GM23338 (cell line): Measurements from ENCODE around the gene SEC23IP. TPM values are rescaled to one million over a fixed set of nuclear protein-coding genes. Genes with fewer than 3 reads are reported as not detected.

Experiments used
- ATAC-seq: fragments of 200-7000 bp; cut with Tn5 transposase; 3 replicates; pipeline ENCODE4 v1.9.1; 2020
- DNase-seq: peaks from one replicate; pipeline ENCODE4 v3.0.0-alpha.2; 2015; ENCODE audit warnings: low spot score
- H2AFZ ChIP-seq: fragments of 200-600 bp; sonication (generic); 2 replicates; pipeline ENCODE4 v1.8.0; 2016; ENCODE audit warnings: antibody characterized with exemption, mild to moderate bottlenecking, moderate library complexity
- H3F3A ChIP-seq: fragments of 200-600 bp; sonication (generic); replicated peaks from 2 replicates; pipeline ENCODE4 v1.8.0; 2017; ENCODE audit warnings: antibody characterized with exemption, mixed run types, low read depth
- H3K27ac ChIP-seq: fragments of 200-600 bp; sonication (generic); 2 replicates; pipeline ENCODE4 v1.6.1; 2016; ENCODE audit warnings: low read depth
- H3K27me3 ChIP-seq: fragments of 200-600 bp; sonication (generic); 2 replicates; pipeline ENCODE4 v1.8.0; 2016; ENCODE audit warnings: mild to moderate bottlenecking, mixed run types, moderate library complexity; ENCODE audit not compliant: insufficient read depth
- H3K36me3 ChIP-seq: fragments of 200-600 bp; sonication (generic); 2 replicates; pipeline ENCODE4 v1.8.0; 2016; ENCODE audit warnings: mild to moderate bottlenecking; ENCODE audit not compliant: insufficient read depth
- H3K4me1 ChIP-seq: fragments of 200-600 bp; sonication (generic); 2 replicates; pipeline ENCODE4 v1.8.0; 2016; ENCODE audit warnings: mild to moderate bottlenecking, moderate library complexity; ENCODE audit not compliant: insufficient read depth
- H3K4me2 ChIP-seq: fragments of 200-600 bp; sonication (generic); 2 replicates; pipeline ENCODE4 v1.7.1; 2017; ENCODE audit warnings: mixed run types
- H3K4me3 ChIP-seq: fragments of 200-600 bp; sonication (generic); 2 replicates; pipeline ENCODE4 v1.6.1; 2016; ENCODE audit warnings: mixed run types
- H3K79me2 ChIP-seq: fragments of 200-600 bp; sonication (generic); replicated peaks from 2 replicates; pipeline ENCODE4 v1.8.0; 2017; ENCODE audit warnings: mild to moderate bottlenecking; ENCODE audit not compliant: insufficient read depth
- H3K9me2 ChIP-seq: fragments of 200-600 bp; sonication (generic); 2 replicates; pipeline ENCODE4 v1.8.0; 2017; ENCODE audit not compliant: insufficient read depth
- H4K20me1 ChIP-seq: fragments of 200-600 bp; sonication (generic); replicated peaks from 2 replicates; pipeline ENCODE4 v1.8.0; 2017; ENCODE audit warnings: mild to moderate bottlenecking; ENCODE audit not compliant: insufficient read depth
- H3K27ac Mint-ChIP-seq: 2 replicates; pipeline ENCODE4 v1.8.0; 2020; ENCODE audit warnings: inconsistent platforms, mild to moderate bottlenecking, moderate library complexity, mixed read lengths
- H3K27me3 Mint-ChIP-seq: 3 replicates; pipeline ENCODE4 v1.8.0; 2022; ENCODE audit warnings: low read depth, mild to moderate bottlenecking, moderate library complexity, mixed read lengths, inconsistent platforms; ENCODE audit not compliant: insufficient read depth, poor library complexity
- H3K36me3 Mint-ChIP-seq: 3 replicates; pipeline ENCODE4 v1.8.0; 2021; ENCODE audit warnings: low read depth, mild to moderate bottlenecking, inconsistent platforms, moderate library complexity, mixed read lengths
- H3K4me1 Mint-ChIP-seq: 3 replicates; pipeline ENCODE4 v1.8.0; 2020; ENCODE audit warnings: mild to moderate bottlenecking, inconsistent platforms, mixed read lengths
- H3K4me3 Mint-ChIP-seq: 3 replicates; pipeline ENCODE4 v1.8.0; 2021; ENCODE audit warnings: moderate library complexity, mild to moderate bottlenecking, inconsistent platforms, mixed read lengths
- H3K9me3 Mint-ChIP-seq: 3 replicates; pipeline ENCODE4 v1.8.0; 2020; ENCODE audit warnings: moderate library complexity, mild to moderate bottlenecking, inconsistent platforms, mixed read lengths
- CREB1 ChIP-seq: fragments of 250-450 bp; sonication (Bioruptor Pico); IDR thresholded peaks from 2 replicates; pipeline ENCODE4 v1.5.0; 2020; ENCODE audit warnings: low read depth, mild to moderate bottlenecking, moderate library complexity
- CTCF ChIP-seq, 2 experiments: fragments of 200-600 bp in 1 of 2; sonication (generic) in 1 of 2; conservative IDR thresholded peaks; 2 replicates each; pipeline versions ENCODE4 v1.5.1 to v1.6.1; 2016 to 2017; ENCODE audit warnings: antibody characterized with exemption in 2 of 2, low read depth in 2 of 2, mild to moderate bottlenecking in 2 of 2, moderate library complexity in 1 of 2
- EZH2 ChIP-seq: fragments of 200-600 bp; sonication (generic); IDR thresholded peaks from one replicate; pipeline ENCODE4 v1.8.0; 2017; ENCODE audit warnings: antibody characterized with exemption, mild to moderate bottlenecking, low read depth; ENCODE audit not compliant: unreplicated experiment
- EZH2phosphoT487 ChIP-seq: fragments of 200-600 bp; sonication (generic); IDR thresholded peaks from one replicate; pipeline ENCODE4 v1.8.1; 2018; ENCODE audit warnings: antibody characterized with exemption; ENCODE audit not compliant: unreplicated experiment
- JUNB ChIP-seq: IDR thresholded peaks from one replicate; pipeline ENCODE4 v1.6.1; 2016; ENCODE audit warnings: antibody characterized with exemption; ENCODE audit not compliant: unreplicated experiment
- NANOG ChIP-seq: IDR thresholded peaks from 2 replicates; pipeline ENCODE4 v1.6.1; 2016; ENCODE audit warnings: antibody characterized with exemption, borderline replicate concordance
- POLR2AphosphoS5 ChIP-seq: IDR thresholded peaks from 2 replicates; pipeline ENCODE4 v1.6.1; 2016; ENCODE audit warnings: antibody characterized with exemption, low read depth
- STAT1 ChIP-seq: IDR thresholded peaks from one replicate; pipeline ENCODE4 v1.6.1; 2016; ENCODE audit warnings: antibody characterized with exemption; ENCODE audit not compliant: unreplicated experiment
- ZNF114 ChIP-seq: fragments of 250-450 bp; sonication (Bioruptor Pico); IDR thresholded peaks from 2 replicates; pipeline ENCODE4 v1.5.0; 2020; ENCODE audit warnings: mild to moderate bottlenecking, moderate library complexity
- ZNF331 ChIP-seq: fragments of 250-450 bp; sonication (Bioruptor Pico); IDR thresholded peaks from 2 replicates; pipeline ENCODE4 v1.5.0; 2020; ENCODE audit warnings: low read depth, mild to moderate bottlenecking, moderate library complexity
- ZNF462 ChIP-seq: fragments of 250-450 bp; sonication (Bioruptor Pico); IDR thresholded peaks from 2 replicates; pipeline ENCODE4 v1.5.0; 2020; ENCODE audit warnings: mild to moderate bottlenecking, moderate library complexity
- polyA plus RNA-seq: library from polyadenylated mRNA; unstranded; fragments of >200 nt; fragmentation: Nextera tagmentation; extraction: Ambion mirVana; gene quantifications from 2 replicates; pipeline ENCODE4 v1.2.1, GENCODE V29; 2016
- total RNA-seq: library from RNA; depleted of rRNA; stranded (reverse); fragments of >200 nt; shearing (Covaris generic); gene quantifications from 2 replicates; pipeline ENCODE4 v1.2.3, GENCODE V29; 2014
- TF ChIP-seq, protein P1 (sequence below): IDR thresholded peaks from 2 replicates; pipeline ENCODE4 v1.6.1; 2016; ENCODE audit warnings: antibody characterized with exemption
- TF ChIP-seq, protein P2 (sequence below): IDR thresholded peaks from one replicate; pipeline ENCODE4 v1.6.1; 2018; ENCODE audit warnings: antibody characterized with exemption; ENCODE audit not compliant: unreplicated experiment

SEC23IP gene
- total and polyA plus RNA-seq, 2 experiments from 2014 or later: 35.2 to 35.6 TPM

- Mint-ChIP-seq H3K9me3 (peaks cover 16% of the 10 kb centered on the region), H3K27me3 (peaks cover 4% of the 10 kb centered on the region), H3K36me3 (no peaks in the 10 kb centered on the region), H3K4me3 (no peak overlapping the region), H3K27ac (no peak overlapping the region), H3K4me1 (no peaks in the 10 kb centered on the region)
- ATAC-seq: no peak
- Histone ChIP-seq H3K4me1 (no peaks in the 10 kb centered on the region), H3K79me2 (no peaks in the 10 kb centered on the region), H3K4me2 (no peak overlapping the region), H3K36me3 (no peaks in the 10 kb centered on the region; the same call in 1 of the 2 replicates), H2AFZ (no peak overlapping the region), H3K27ac (no peak overlapping the region), H3K27me3 (no peaks in the 10 kb centered on the region), H4K20me1 (no peaks in the 10 kb centered on the region), H3F3A (no peaks in the 10 kb centered on the region), H3K4me3 (no peak overlapping the region), H3K9me2 (no peaks in the 10 kb centered on the region)
- no peak for TF ChIP-seq NANOG
- no peak for TF ChIP-seq ZNF114 (CRISPR knock-in tag)
- TF ChIP-seq EZH2phosphoT487: no peak
- no peak for TF ChIP-seq POLR2AphosphoS5
- no peak for TF ChIP-seq CTCF (conservative IDR thresholded peaks at IDR 0.05; ENCODE audit: low read depth in 2 of 2)
- TF ChIP-seq STAT1: no peak
- no peak for TF ChIP-seq CREB1
- TF ChIP-seq JUNB: no peak
- no peak for TF ChIP-seq EZH2
- TF ChIP-seq ZNF462 (CRISPR knock-in tag): no peak
- no peak for TF ChIP-seq ZNF331 (CRISPR knock-in tag)
- TF ChIP-seq, protein P1, sequence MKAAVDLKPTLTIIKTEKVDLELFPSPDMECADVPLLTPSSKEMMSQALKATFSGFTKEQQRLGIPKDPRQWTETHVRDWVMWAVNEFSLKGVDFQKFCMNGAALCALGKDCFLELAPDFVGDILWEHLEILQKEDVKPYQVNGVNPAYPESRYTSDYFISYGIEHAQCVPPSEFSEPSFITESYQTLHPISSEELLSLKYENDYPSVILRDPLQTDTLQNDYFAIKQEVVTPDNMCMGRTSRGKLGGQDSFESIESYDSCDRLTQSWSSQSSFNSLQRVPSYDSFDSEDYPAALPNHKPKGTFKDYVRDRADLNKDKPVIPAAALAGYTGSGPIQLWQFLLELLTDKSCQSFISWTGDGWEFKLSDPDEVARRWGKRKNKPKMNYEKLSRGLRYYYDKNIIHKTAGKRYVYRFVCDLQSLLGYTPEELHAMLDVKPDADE: no peak
- TF ChIP-seq, protein P2, sequence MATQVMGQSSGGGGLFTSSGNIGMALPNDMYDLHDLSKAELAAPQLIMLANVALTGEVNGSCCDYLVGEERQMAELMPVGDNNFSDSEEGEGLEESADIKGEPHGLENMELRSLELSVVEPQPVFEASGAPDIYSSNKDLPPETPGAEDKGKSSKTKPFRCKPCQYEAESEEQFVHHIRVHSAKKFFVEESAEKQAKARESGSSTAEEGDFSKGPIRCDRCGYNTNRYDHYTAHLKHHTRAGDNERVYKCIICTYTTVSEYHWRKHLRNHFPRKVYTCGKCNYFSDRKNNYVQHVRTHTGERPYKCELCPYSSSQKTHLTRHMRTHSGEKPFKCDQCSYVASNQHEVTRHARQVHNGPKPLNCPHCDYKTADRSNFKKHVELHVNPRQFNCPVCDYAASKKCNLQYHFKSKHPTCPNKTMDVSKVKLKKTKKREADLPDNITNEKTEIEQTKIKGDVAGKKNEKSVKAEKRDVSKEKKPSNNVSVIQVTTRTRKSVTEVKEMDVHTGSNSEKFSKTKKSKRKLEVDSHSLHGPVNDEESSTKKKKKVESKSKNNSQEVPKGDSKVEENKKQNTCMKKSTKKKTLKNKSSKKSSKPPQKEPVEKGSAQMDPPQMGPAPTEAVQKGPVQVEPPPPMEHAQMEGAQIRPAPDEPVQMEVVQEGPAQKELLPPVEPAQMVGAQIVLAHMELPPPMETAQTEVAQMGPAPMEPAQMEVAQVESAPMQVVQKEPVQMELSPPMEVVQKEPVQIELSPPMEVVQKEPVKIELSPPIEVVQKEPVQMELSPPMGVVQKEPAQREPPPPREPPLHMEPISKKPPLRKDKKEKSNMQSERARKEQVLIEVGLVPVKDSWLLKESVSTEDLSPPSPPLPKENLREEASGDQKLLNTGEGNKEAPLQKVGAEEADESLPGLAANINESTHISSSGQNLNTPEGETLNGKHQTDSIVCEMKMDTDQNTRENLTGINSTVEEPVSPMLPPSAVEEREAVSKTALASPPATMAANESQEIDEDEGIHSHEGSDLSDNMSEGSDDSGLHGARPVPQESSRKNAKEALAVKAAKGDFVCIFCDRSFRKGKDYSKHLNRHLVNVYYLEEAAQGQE: no peak
- no peak for DNase-seq
These were observed 74.5 kb downstream of the SEC23IP start for GRCh38 chr10:119967066-119967465.
